MCF 10A (cell line): ENCODE results near the gene IRF6. TPM values are rescaled to one million over a fixed set of nuclear protein-coding genes. Genes with fewer than 3 reads are reported as not detected.

ENCODE experiments used
- BruUV-seq: library from RNA; stranded (reverse); fragments of 400-500 nt; replicated peaks from 2 replicates; lab custom pipeline; 2021; lab: Mats Ljungman, UMichigan
- CTCF ChIA-PET: fragments of 300-600 bp; sonication (Branson Sonifier 250); formaldehyde crosslinking; extraction: SDS; loops from one replicate; lab custom pipeline; 2021; ENCODE audit warnings: antibody characterized with exemption, inconsistent platforms; lab: Yijun Ruan, JAX
- POLR2A ChIA-PET: fragments of 300-600, 350-650 bp; sonication (Branson Sonifier 250); formaldehyde crosslinking; extraction: SDS; loops from one replicate; lab custom pipeline; 2020; ENCODE audit warnings: antibody characterized with exemption, inconsistent platforms; lab: Yijun Ruan, JAX
- DNase-seq: peaks from one replicate; pipeline ENCODE4 v3.0.0-alpha.2; 2018; ENCODE audit not compliant: unreplicated experiment
- H3K27ac Mint-ChIP-seq: one replicate; pipeline ENCODE4 v1.8.0; 2022; ENCODE audit warnings: mild to moderate bottlenecking, low read depth, mixed read lengths; ENCODE audit not compliant: unreplicated experiment
- H3K27me3 Mint-ChIP-seq: one replicate; pipeline ENCODE4 v1.8.0; 2022; ENCODE audit warnings: mixed read lengths; ENCODE audit not compliant: insufficient read depth, unreplicated experiment
- H3K36me3 Mint-ChIP-seq: one replicate; pipeline ENCODE4 v1.8.0; 2022; ENCODE audit warnings: mild to moderate bottlenecking, moderate library complexity, mixed read lengths; ENCODE audit not compliant: insufficient read depth, unreplicated experiment
- H3K4me1 Mint-ChIP-seq: one replicate; pipeline ENCODE4 v1.8.0; 2022; ENCODE audit warnings: mixed read lengths; ENCODE audit not compliant: insufficient read depth, unreplicated experiment
- H3K4me3 Mint-ChIP-seq: one replicate; pipeline ENCODE4 v1.8.0; 2022; ENCODE audit warnings: mild to moderate bottlenecking, moderate library complexity, mixed read lengths; ENCODE audit not compliant: unreplicated experiment
- H3K9me3 Mint-ChIP-seq: one replicate; pipeline ENCODE4 v1.8.0; 2022; ENCODE audit warnings: mixed read lengths; ENCODE audit not compliant: unreplicated experiment
- CTCF ChIP-seq: fragments of 200-600 bp; IDR thresholded peaks from one replicate; pipeline ENCODE4 v1.8.0; 2022; ENCODE audit warnings: antibody characterized with exemption, mild to moderate bottlenecking; ENCODE audit not compliant: unreplicated experiment
- intact Hi-C: fragments of 100-400 bp; cut with micrococcal nuclease; formaldehyde crosslinking; loops from 2 replicates; pipeline ENCODE4 v1.14.1; 2022
- total RNA-seq: library from RNA; stranded (reverse); gene quantifications from 2 replicates; pipeline ENCODE4 v1.2.3, GENCODE V29; 2022

The IRF6 gene
- total RNA-seq, 1 experiment from 2014 or later: 106 TPM

GRCh38 chr1:209786146-209786545 is 19.8 kb downstream of the IRF6 start:
- no TSS peak for BruUV-seq
- Mint-ChIP-seq H3K4me3 (no peak overlapping the region), H3K27me3 (no peaks in the 10 kb centered on the region), H3K36me3 (peaks cover 80% of the 10 kb centered on the region), H3K4me1 (peaks cover 22% of the 10 kb centered on the region), H3K9me3 (no peaks in the 10 kb centered on the region), H3K27ac (peak overlapping the region; percentile 96)
- TF ChIP-seq CTCF: no peak
- DNase-seq: no peak
- CTCF ChIA-PET: interaction anchor here (0.7 to 7.1 kb wide), 14 partner anchors 9 to 64 kb away, joined by 3 to 70 read pairs (median 6); partner anchors contain the start of gene UTP25
- POLR2A ChIA-PET: interaction anchor here (0.7 to 6.2 kb wide), 9 partner anchors 9 to 63 kb away, joined by 3 to 142 read pairs (median 38); partner anchors contain the start of gene IRF6
- intact Hi-C loops: no loop called here

- CTCF ChIA-PET: interaction anchor here (0.7 to 7.1 kb wide), 13 partner anchors 11 to 64 kb away, joined by 3 to 70 read pairs (median 6); partner anchors contain the start of gene UTP25
These were observed 20.4 kb downstream of the IRF6 start for GRCh38 chr1:209785592-209785991.

GRCh38 chr1:209784265-209785169 is 21.4 kb downstream of the IRF6 start, which contains the start of gene C1orf74:
C1orf74 (minus strand) TSS chr1:209784559; CDS start chr1:209783634, 925 bp downstream.
- intact Hi-C loops: loop anchor here (1.0 to 2.0 kb wide), 2 partner anchors 36 to 38 kb away; no protein-coding TSS in a partner anchor
- Mint-ChIP-seq H3K27me3 (no peaks in the 10 kb centered on the region), H3K36me3 (peaks cover 67% of the 10 kb centered on the region), H3K4me1 (peaks cover 22% of the 10 kb centered on the region), H3K4me3 (peak within 1 kb of the TSS; percentile 90), H3K9me3 (no peaks in the 10 kb centered on the region), H3K27ac (peak within 1 kb of the TSS; percentile 96)
- ChIA-PET CTCF (interaction anchor here (0.6 to 7.1 kb wide), 15 partner anchors 10 to 225 kb away, joined by 3 to 70 read pairs (median 6); partner anchors contain the start of gene UTP25), POLR2A (interaction anchor here (0.6 to 6.2 kb wide), 34 partner anchors 8 to 355 kb away, joined by 3 to 142 read pairs (median 6); partner anchors contain the start of genes IRF6 and UTP25)
- no peak for TF ChIP-seq CTCF
- peak; percentile 100 for DNase-seq
- TSS peak; percentile 99 for BruUV-seq

More at GRCh38 chr1:209785592-209785991, 20.4 kb downstream of the IRF6 start:
- H3K27ac Mint-ChIP-seq: peak overlapping the region; percentile 96
- intact Hi-C loops: loop anchor here (2.0 kb wide), 1 partner anchor 37 kb away; no protein-coding TSS in a partner anchor
- DNase-seq: no peak
- H3K36me3 Mint-ChIP-seq: peaks cover 74% of the 10 kb centered on the region
- no peak overlapping the region for H3K4me3 Mint-ChIP-seq
- POLR2A ChIA-PET: interaction anchor here (0.7 to 6.2 kb wide), 12 partner anchors 16 to 352 kb away, joined by 3 to 142 read pairs (median 25); partner anchors contain the start of gene IRF6
- no TSS peak for BruUV-seq
- peaks cover 22% of the 10 kb centered on the region for H3K4me1 Mint-ChIP-seq
- H3K27me3 Mint-ChIP-seq: no peaks in the 10 kb centered on the region
- no peaks in the 10 kb centered on the region for H3K9me3 Mint-ChIP-seq
- no peak for TF ChIP-seq CTCF
